HG03342 (cell line): ENCODE results near the gene FTSJ3.
A peak's percentile ranks its signal among the peaks of the same experiment; 100 is the strongest.
"Not testable (repeated sequence)": the region's sequence is repeated elsewhere in the genome, so short reads cannot be mapped to it uniquely, and the experiment has no call there.

ENCODE experiments used
- ATAC-seq: cut with Tn5 transposase; IDR thresholded peaks from one replicate; pipeline ENCODE4 v1.9.1; 2021; ENCODE audit warnings: mild to moderate bottlenecking, moderate library complexity; ENCODE audit not compliant: unreplicated experiment

FTSJ3 gene

GRCh38 chr17:63827002-63827800 lies at the start of gene FTSJ3, which contains the start of gene PSMC5:
FTSJ3 (minus strand) TSS chr17:63827663; CDS start chr17:63826902, 761 bp downstream.
PSMC5 (plus strand) TSS chr17:63827431; CDS start chr17:63827491, 60 bp downstream.
- ATAC-seq = peak; percentile 89

GRCh38 chr17:63874693-63875092 lies 47.2 kb upstream of the FTSJ3 start:
- not testable (repeated sequence) for ATAC-seq

- not testable (repeated sequence) for ATAC-seq
Observed at GRCh38 chr17:63874061-63874626, 46.7 kb upstream of the FTSJ3 start.

- not testable (repeated sequence) for ATAC-seq
Observed at GRCh38 chr17:63873577-63873976, 46.1 kb upstream of the FTSJ3 start, which contains the start of gene CSH2. CSH2 (minus strand) TSS chr17:63873677; CDS start chr17:63873614, 63 bp downstream.

- not testable (repeated sequence) for ATAC-seq
Observed at GRCh38 chr17:63871646-63872365, 44.3 kb upstream of the FTSJ3 start.

- ATAC-seq = not testable (repeated sequence)
Observed at GRCh38 chr17:63870292-63870665, 42.8 kb upstream of the FTSJ3 start.

- not testable (repeated sequence) for ATAC-seq
Observed at GRCh38 chr17:63869491-63870291, 42.2 kb upstream of the FTSJ3 start.

GRCh38 chr17:63866625-63867024 lies 39.2 kb upstream of the FTSJ3 start:
- not testable (repeated sequence) for ATAC-seq

- no peak for ATAC-seq
Observed at GRCh38 chr17:63859257-63859656, 31.8 kb upstream of the FTSJ3 start.

GRCh38 chr17:63856425-63856824 lies 29.0 kb upstream of the FTSJ3 start:
- ATAC-seq = not testable (repeated sequence)

- ATAC-seq = no peak
Observed at GRCh38 chr17:63855185-63855584, 27.7 kb upstream of the FTSJ3 start.

GRCh38 chr17:63854709-63855108 lies 27.2 kb upstream of the FTSJ3 start:
- no peak for ATAC-seq

- no peak for ATAC-seq
Observed at GRCh38 chr17:63853260-63853659, 25.8 kb upstream of the FTSJ3 start.

- ATAC-seq = no peak
Observed at GRCh38 chr17:63850401-63850800, 22.9 kb upstream of the FTSJ3 start.

- ATAC-seq = peak; percentile 91
Observed at GRCh38 chr17:63848834-63849689, 21.6 kb upstream of the FTSJ3 start.

- ATAC-seq = no peak
Observed at GRCh38 chr17:63847525-63848249, 20.2 kb upstream of the FTSJ3 start.

- ATAC-seq = no peak
Observed at GRCh38 chr17:63845509-63845908, 18.0 kb upstream of the FTSJ3 start.

- no peak for ATAC-seq
Observed at GRCh38 chr17:63843910-63844677, 16.6 kb upstream of the FTSJ3 start.
